Inferior parietal cortex (tissue), 1 donor: ENCODE results near the gene IFNL2.
"Not testable (repeated sequence)": the region's sequence is repeated elsewhere in the genome, so short reads cannot be mapped to it uniquely, and the experiment has no call there.

Experiments
- DNase-seq: peaks from one replicate; pipeline ENCODE4 v3.0.0-alpha.2; 2016; ENCODE audit errors: extremely low spot score

The IFNL2 gene

DNA sequence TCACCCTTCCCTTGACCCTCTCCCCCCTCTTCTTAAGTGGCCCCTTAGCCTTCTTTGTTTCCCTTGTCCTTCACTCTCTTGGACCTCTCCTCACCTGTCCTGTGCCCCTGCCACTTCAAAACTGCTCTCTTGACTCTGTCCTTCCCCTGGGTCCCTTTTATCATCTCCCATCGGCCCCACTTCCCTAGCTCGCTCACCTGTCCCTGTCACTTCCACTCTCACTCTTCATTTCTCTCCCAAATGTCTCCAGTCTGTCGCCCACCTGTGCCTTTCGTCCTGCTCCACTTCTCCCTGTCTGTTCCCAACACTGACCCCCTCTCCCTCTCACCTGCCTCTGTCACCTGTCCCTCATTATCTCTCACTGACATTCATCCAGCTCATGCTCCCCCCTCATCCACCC, 28.7 kb downstream of the IFNL2 start:
- no peak for DNase-seq

- DNase-seq: no peak
These were observed 29.9 kb downstream of the IFNL2 start for GRCh38 chr19:39297931-39298634.

DNA sequence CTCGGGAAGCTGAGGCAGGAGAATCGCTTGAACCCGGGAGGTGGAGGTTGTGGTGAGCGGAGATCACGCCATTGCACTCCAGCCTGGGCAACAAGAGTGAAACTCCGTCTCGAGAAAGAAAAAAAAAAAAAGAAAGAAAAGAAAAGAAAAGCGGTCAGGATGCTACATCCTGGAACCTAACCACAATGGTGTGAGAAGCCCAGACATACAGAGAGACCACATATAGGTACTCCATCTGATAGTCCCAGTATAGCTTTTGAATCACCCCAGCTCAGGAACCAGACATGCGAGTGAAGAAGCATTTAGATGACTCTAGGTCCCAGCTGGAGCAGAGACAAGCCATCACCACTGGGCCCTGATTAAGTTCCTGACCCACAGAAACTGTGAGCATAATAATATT, 31.2 kb downstream of the IFNL2 start:
- no peak for DNase-seq

DNA sequence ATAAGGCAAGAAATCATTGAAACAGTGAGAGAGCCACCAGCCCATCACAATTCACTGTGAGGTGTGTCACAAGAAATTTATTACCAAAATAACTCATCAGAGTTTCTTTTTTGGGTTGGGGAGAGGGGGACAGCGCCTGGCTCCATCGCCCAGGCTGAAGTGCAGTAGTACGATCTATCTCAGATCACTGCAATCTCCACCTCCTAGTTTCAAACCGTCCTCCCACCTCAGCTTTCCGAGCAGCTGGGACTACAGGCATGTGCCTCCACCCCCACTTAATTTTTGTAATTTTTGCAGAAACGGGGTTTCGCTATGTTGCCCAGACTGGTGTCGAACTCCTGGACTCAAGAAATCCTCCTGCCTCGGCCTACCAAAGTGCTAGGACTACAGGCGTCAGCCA, 31.6 kb downstream of the IFNL2 start:
- no peak for DNase-seq

- no peak for DNase-seq
These were observed 32.8 kb downstream of the IFNL2 start for GRCh38 chr19:39301021-39301420.

- DNase-seq: no peak
These were observed 33.4 kb downstream of the IFNL2 start for GRCh38 chr19:39301562-39301961.

- DNase-seq: no peak
These were observed 35.4 kb downstream of the IFNL2 start for GRCh38 chr19:39303373-39304184.

DNA sequence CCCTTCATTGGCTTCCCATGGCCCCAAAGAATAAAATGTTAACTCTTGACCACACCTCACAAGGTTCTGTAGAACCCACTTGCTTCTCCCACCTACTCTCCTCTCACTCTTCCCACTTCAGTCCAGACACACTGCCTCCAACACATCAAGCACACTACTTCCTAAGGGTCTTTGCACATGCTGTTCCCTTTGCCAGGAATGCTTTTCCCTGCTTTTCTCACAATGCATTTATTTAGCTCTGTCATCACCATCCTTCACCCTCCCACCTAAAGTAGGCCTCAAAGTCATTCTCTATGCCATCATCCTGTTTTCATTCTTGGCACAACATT, 36.0 kb downstream of the IFNL2 start:
- DNase-seq: no peak

DNA sequence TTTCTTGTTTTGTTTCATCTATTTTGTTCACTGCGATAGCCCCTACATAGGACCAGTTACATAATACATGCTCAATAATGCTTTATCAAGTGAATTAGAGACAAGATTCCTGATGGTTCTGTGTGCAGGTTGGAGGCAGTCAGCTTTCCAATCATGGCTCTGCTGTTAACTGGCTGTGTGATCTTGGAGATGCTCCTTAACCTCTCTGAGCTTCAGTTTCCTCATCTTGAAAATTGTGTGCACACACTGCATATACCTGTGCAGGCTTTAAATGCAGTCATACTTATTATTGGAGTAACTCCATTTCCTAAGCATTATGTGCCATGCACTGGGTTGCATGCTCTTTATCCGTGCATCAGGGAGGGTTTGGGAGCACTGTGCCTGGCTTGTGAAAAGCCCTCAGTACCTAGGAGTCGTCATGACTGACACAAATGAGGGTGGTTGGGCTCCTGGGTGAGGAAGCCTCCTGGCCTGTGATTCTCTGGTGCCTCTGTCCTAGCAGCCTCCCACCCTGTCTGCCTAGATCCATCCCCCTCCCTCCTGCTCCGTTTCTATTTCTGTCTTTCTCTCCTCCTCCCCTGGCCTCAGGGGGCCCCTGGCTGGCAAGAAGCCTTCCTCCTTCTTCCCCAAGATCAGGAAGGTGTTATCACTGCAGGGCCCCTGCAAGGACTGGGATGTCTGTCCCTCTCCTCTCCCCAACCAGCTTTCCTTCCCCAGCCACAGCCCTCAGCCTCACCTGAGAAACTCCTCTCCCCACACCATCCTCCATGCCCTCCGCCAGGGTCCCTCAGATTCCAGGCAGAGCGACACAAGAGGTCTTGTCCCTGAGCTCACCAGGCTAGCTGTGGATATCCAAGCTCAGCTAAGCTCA, 36.7 kb downstream of the IFNL2 start:
- DNase-seq: no peak

DNA sequence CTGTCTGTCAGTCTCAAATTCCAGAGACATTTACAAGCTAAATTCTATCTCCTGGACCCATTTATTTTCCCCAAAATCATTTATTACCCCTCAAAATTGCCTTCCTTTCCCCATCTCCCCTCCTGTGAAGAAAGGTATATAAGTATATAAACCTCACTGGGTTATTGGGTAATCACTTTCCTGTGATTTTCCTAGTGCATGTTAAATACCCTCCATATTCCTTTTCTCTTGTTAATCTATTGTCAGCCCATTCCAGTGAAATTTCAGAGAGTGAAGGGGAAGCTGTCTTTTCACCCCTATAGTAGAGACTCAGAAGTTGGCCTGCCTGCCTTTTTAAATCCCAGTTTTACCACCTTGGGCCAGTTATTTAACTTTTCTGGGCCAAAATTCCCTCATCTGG, 37.9 kb downstream of the IFNL2 start:
- no peak for DNase-seq

GRCh38 chr19:39307046-39307821, 39.0 kb downstream of the IFNL2 start:
- no peak for DNase-seq

GRCh38 chr19:39307822-39308530, 39.8 kb downstream of the IFNL2 start:
- no peak for DNase-seq

DNA sequence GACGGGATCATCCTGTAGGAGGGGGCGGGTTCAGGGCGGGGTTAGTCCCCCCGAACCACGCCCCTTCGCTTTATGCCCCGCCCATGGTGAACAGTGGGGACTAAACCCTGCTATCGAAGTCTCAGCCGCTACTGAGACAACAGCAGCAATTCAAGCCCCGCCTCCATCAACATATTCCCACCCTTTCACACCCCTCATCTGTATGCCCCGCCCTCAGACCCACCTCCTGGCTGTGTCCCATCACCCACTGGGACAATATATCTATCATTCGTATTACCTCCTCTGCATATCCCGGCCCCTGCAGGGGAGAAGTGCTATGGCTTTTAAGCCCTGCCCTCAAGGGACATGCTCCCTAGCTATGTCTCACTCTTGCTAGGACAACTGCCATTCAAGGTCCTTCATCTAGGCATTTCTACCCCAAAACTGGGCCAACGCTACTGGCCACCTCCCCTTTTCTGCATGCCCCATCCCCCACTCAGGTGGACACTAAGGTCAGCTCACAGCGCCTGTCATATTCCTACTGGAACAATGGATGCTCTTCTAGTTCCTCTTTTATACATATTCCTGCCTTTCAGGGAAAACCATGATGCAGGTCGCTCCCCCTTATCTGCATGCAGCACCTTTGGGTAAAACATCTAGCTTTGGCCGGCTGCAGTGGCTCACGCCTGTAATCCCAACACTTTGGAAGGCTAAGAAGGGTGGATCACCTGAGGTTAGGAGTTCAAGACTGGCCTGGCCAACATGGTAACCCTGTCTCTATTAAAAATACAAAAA, 40.5 kb downstream of the IFNL2 start:
- no peak for DNase-seq

DNA sequence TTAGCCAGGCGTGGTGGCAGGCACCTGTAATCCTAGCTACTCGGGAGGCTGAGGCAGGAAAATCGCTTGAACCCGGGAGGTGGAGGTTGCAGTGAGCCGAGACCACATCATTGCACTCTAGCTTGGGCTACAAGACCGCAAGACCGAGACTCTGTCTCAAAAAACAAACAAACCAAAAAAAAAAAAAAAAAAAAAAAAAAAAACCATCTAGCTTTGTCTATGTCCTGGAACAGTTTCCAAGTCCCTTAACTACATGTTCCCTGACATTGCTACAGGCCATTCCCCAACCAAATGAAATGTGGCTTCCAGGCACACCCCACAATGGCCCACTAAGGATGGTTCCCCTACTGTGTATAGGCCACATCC, 41.1 kb downstream of the IFNL2 start:
- DNase-seq: not testable (repeated sequence)

GRCh38 chr19:39310558-39311311, 42.5 kb downstream of the IFNL2 start:
- peak; percentile 76 for DNase-seq

GRCh38 chr19:39314016-39314728, 46.0 kb downstream of the IFNL2 start:
- no peak for DNase-seq

GRCh38 chr19:39315933-39316332, 47.7 kb downstream of the IFNL2 start:
- no peak for DNase-seq

GRCh38 chr19:39316627-39317321, 48.6 kb downstream of the IFNL2 start:
- DNase-seq: no peak
